GM23338 (cell line): ENCODE data around the gene FLOT2. TPM values are rescaled to one million over a fixed set of nuclear protein-coding genes. Genes with fewer than 3 reads are reported as not detected.

ENCODE experiments used
- ATAC-seq: fragments of 200-7000 bp; cut with Tn5 transposase; 3 replicates; pipeline ENCODE4 v1.9.1; 2020
- DNase-seq: peaks from one replicate; pipeline ENCODE4 v3.0.0-alpha.2; 2015; ENCODE audit warnings: low spot score
- H2AFZ ChIP-seq: fragments of 200-600 bp; sonication (generic); 2 replicates; pipeline ENCODE4 v1.8.0; 2016; ENCODE audit warnings: antibody characterized with exemption, mild to moderate bottlenecking, moderate library complexity
- H3F3A ChIP-seq: fragments of 200-600 bp; sonication (generic); replicated peaks from 2 replicates; pipeline ENCODE4 v1.8.0; 2017; ENCODE audit warnings: antibody characterized with exemption, mixed run types, low read depth
- H3K27ac ChIP-seq: fragments of 200-600 bp; sonication (generic); 2 replicates; pipeline ENCODE4 v1.6.1; 2016; ENCODE audit warnings: low read depth
- H3K27me3 ChIP-seq: fragments of 200-600 bp; sonication (generic); 2 replicates; pipeline ENCODE4 v1.8.0; 2016; ENCODE audit warnings: mild to moderate bottlenecking, mixed run types, moderate library complexity; ENCODE audit not compliant: insufficient read depth
- H3K36me3 ChIP-seq: fragments of 200-600 bp; sonication (generic); 2 replicates; pipeline ENCODE4 v1.8.0; 2016; ENCODE audit warnings: mild to moderate bottlenecking; ENCODE audit not compliant: insufficient read depth
- H3K4me1 ChIP-seq: fragments of 200-600 bp; sonication (generic); 2 replicates; pipeline ENCODE4 v1.8.0; 2016; ENCODE audit warnings: mild to moderate bottlenecking, moderate library complexity; ENCODE audit not compliant: insufficient read depth
- H3K4me2 ChIP-seq: fragments of 200-600 bp; sonication (generic); 2 replicates; pipeline ENCODE4 v1.7.1; 2017; ENCODE audit warnings: mixed run types
- H3K4me3 ChIP-seq: fragments of 200-600 bp; sonication (generic); 2 replicates; pipeline ENCODE4 v1.6.1; 2016; ENCODE audit warnings: mixed run types
- H3K79me2 ChIP-seq: fragments of 200-600 bp; sonication (generic); replicated peaks from 2 replicates; pipeline ENCODE4 v1.8.0; 2017; ENCODE audit warnings: mild to moderate bottlenecking; ENCODE audit not compliant: insufficient read depth
- H3K9me2 ChIP-seq: fragments of 200-600 bp; sonication (generic); 2 replicates; pipeline ENCODE4 v1.8.0; 2017; ENCODE audit not compliant: insufficient read depth
- H4K20me1 ChIP-seq: fragments of 200-600 bp; sonication (generic); replicated peaks from 2 replicates; pipeline ENCODE4 v1.8.0; 2017; ENCODE audit warnings: mild to moderate bottlenecking; ENCODE audit not compliant: insufficient read depth
- H3K27ac Mint-ChIP-seq: 2 replicates; pipeline ENCODE4 v1.8.0; 2020; ENCODE audit warnings: inconsistent platforms, mild to moderate bottlenecking, moderate library complexity, mixed read lengths
- H3K27me3 Mint-ChIP-seq: 3 replicates; pipeline ENCODE4 v1.8.0; 2022; ENCODE audit warnings: low read depth, mild to moderate bottlenecking, moderate library complexity, mixed read lengths, inconsistent platforms; ENCODE audit not compliant: insufficient read depth, poor library complexity
- H3K36me3 Mint-ChIP-seq: 3 replicates; pipeline ENCODE4 v1.8.0; 2021; ENCODE audit warnings: low read depth, mild to moderate bottlenecking, inconsistent platforms, moderate library complexity, mixed read lengths
- H3K4me1 Mint-ChIP-seq: 3 replicates; pipeline ENCODE4 v1.8.0; 2020; ENCODE audit warnings: mild to moderate bottlenecking, inconsistent platforms, mixed read lengths
- H3K4me3 Mint-ChIP-seq: 3 replicates; pipeline ENCODE4 v1.8.0; 2021; ENCODE audit warnings: moderate library complexity, mild to moderate bottlenecking, inconsistent platforms, mixed read lengths
- H3K9me3 Mint-ChIP-seq: 3 replicates; pipeline ENCODE4 v1.8.0; 2020; ENCODE audit warnings: moderate library complexity, mild to moderate bottlenecking, inconsistent platforms, mixed read lengths
- CREB1 ChIP-seq: fragments of 250-450 bp; sonication (Bioruptor Pico); IDR thresholded peaks from 2 replicates; pipeline ENCODE4 v1.5.0; 2020; ENCODE audit warnings: low read depth, mild to moderate bottlenecking, moderate library complexity
- EZH2 ChIP-seq: fragments of 200-600 bp; sonication (generic); IDR thresholded peaks from one replicate; pipeline ENCODE4 v1.8.0; 2017; ENCODE audit warnings: antibody characterized with exemption, mild to moderate bottlenecking, low read depth; ENCODE audit not compliant: unreplicated experiment
- EZH2phosphoT487 ChIP-seq: fragments of 200-600 bp; sonication (generic); IDR thresholded peaks from one replicate; pipeline ENCODE4 v1.8.1; 2018; ENCODE audit warnings: antibody characterized with exemption; ENCODE audit not compliant: unreplicated experiment
- JUNB ChIP-seq: IDR thresholded peaks from one replicate; pipeline ENCODE4 v1.6.1; 2016; ENCODE audit warnings: antibody characterized with exemption; ENCODE audit not compliant: unreplicated experiment
- NANOG ChIP-seq: IDR thresholded peaks from 2 replicates; pipeline ENCODE4 v1.6.1; 2016; ENCODE audit warnings: antibody characterized with exemption, borderline replicate concordance
- POLR2AphosphoS5 ChIP-seq: IDR thresholded peaks from 2 replicates; pipeline ENCODE4 v1.6.1; 2016; ENCODE audit warnings: antibody characterized with exemption, low read depth
- STAT1 ChIP-seq: IDR thresholded peaks from one replicate; pipeline ENCODE4 v1.6.1; 2016; ENCODE audit warnings: antibody characterized with exemption; ENCODE audit not compliant: unreplicated experiment
- ZNF114 ChIP-seq: fragments of 250-450 bp; sonication (Bioruptor Pico); IDR thresholded peaks from 2 replicates; pipeline ENCODE4 v1.5.0; 2020; ENCODE audit warnings: mild to moderate bottlenecking, moderate library complexity
- ZNF331 ChIP-seq: fragments of 250-450 bp; sonication (Bioruptor Pico); IDR thresholded peaks from 2 replicates; pipeline ENCODE4 v1.5.0; 2020; ENCODE audit warnings: low read depth, mild to moderate bottlenecking, moderate library complexity
- polyA plus RNA-seq: library from polyadenylated mRNA; unstranded; fragments of >200 nt; fragmentation: Nextera tagmentation; extraction: Ambion mirVana; gene quantifications from 2 replicates; pipeline ENCODE4 v1.2.1, GENCODE V29; 2016
- total RNA-seq: library from RNA; depleted of rRNA; stranded (reverse); fragments of >200 nt; shearing (Covaris generic); gene quantifications from 2 replicates; pipeline ENCODE4 v1.2.3, GENCODE V29; 2014
- TF ChIP-seq, protein P1 (sequence below): fragments of 250-450 bp; sonication (Bioruptor Pico); IDR thresholded peaks from 2 replicates; pipeline ENCODE4 v1.5.0; 2020; ENCODE audit warnings: mild to moderate bottlenecking, moderate library complexity
- TF ChIP-seq, protein P2 (sequence below): IDR thresholded peaks from one replicate; pipeline ENCODE4 v1.6.1; 2018; ENCODE audit warnings: antibody characterized with exemption; ENCODE audit not compliant: unreplicated experiment
- TF ChIP-seq, protein P3 (sequence below), 2 experiments: fragments of 200-600 bp in 1 of 2; sonication (generic) in 1 of 2; conservative IDR thresholded peaks; 2 replicates each; pipeline versions ENCODE4 v1.5.1 to v1.6.1; 2016 to 2017; ENCODE audit warnings: antibody characterized with exemption in 2 of 2, low read depth in 2 of 2, mild to moderate bottlenecking in 2 of 2, moderate library complexity in 1 of 2

Gene FLOT2
- total and polyA plus RNA-seq, 2 experiments from 2014 or later: 49.8 to 66.1 TPM

DNA sequence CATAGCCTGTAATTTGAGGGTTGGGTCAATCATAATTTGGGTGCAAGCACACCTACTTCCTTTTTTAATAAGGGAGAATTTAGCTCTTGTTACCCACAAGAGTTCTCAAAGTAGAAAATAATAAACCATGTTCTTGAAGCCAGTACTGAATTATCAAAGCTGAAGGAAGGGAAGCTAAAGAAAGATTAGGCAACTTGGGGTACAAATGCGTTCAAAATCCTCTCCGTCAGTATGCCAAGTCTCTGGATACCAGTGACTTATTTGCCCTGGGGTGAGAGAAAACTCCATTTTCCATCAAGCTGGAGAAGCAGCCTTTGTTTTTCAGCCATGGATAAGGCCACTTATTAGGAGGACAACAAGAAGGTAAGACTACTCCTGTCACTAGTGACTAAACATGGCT, 28.8 kb upstream of the FLOT2 start:
- Histone ChIP-seq H3K79me2 (peaks cover 91% of the 10 kb centered on the region), H3K4me2 (no peak overlapping the region), H3F3A (peaks cover 24% of the 10 kb centered on the region), H3K27ac (no peak overlapping the region), H4K20me1 (peaks cover 76% of the 10 kb centered on the region), H3K27me3 (no peaks in the 10 kb centered on the region), H3K9me2 (no peaks in the 10 kb centered on the region), H3K36me3 (peaks cover 46% of the 10 kb centered on the region), H3K4me1 (no peaks in the 10 kb centered on the region), H3K4me3 (no peak overlapping the region), H2AFZ (no peak overlapping the region)
- ATAC-seq (no peak), DNase-seq (no peak)
- Mint-ChIP-seq H3K27ac (no peak overlapping the region), H3K36me3 (peaks cover 70% of the 10 kb centered on the region), H3K4me3 (no peak overlapping the region), H3K4me1 (no peaks in the 10 kb centered on the region), H3K27me3 (no peaks in the 10 kb centered on the region), H3K9me3 (no peaks in the 10 kb centered on the region)
- TF ChIP-seq JUNB (no peak), STAT1 (no peak), EZH2 (no peak), CREB1 (CRISPR knock-in tag) (no peak), ZNF114 (CRISPR knock-in tag) (no peak), NANOG (no peak), POLR2AphosphoS5 (no peak), ZNF331 (CRISPR knock-in tag) (no peak), EZH2phosphoT487 (no peak)
- TF ChIP-seq, protein P1, sequence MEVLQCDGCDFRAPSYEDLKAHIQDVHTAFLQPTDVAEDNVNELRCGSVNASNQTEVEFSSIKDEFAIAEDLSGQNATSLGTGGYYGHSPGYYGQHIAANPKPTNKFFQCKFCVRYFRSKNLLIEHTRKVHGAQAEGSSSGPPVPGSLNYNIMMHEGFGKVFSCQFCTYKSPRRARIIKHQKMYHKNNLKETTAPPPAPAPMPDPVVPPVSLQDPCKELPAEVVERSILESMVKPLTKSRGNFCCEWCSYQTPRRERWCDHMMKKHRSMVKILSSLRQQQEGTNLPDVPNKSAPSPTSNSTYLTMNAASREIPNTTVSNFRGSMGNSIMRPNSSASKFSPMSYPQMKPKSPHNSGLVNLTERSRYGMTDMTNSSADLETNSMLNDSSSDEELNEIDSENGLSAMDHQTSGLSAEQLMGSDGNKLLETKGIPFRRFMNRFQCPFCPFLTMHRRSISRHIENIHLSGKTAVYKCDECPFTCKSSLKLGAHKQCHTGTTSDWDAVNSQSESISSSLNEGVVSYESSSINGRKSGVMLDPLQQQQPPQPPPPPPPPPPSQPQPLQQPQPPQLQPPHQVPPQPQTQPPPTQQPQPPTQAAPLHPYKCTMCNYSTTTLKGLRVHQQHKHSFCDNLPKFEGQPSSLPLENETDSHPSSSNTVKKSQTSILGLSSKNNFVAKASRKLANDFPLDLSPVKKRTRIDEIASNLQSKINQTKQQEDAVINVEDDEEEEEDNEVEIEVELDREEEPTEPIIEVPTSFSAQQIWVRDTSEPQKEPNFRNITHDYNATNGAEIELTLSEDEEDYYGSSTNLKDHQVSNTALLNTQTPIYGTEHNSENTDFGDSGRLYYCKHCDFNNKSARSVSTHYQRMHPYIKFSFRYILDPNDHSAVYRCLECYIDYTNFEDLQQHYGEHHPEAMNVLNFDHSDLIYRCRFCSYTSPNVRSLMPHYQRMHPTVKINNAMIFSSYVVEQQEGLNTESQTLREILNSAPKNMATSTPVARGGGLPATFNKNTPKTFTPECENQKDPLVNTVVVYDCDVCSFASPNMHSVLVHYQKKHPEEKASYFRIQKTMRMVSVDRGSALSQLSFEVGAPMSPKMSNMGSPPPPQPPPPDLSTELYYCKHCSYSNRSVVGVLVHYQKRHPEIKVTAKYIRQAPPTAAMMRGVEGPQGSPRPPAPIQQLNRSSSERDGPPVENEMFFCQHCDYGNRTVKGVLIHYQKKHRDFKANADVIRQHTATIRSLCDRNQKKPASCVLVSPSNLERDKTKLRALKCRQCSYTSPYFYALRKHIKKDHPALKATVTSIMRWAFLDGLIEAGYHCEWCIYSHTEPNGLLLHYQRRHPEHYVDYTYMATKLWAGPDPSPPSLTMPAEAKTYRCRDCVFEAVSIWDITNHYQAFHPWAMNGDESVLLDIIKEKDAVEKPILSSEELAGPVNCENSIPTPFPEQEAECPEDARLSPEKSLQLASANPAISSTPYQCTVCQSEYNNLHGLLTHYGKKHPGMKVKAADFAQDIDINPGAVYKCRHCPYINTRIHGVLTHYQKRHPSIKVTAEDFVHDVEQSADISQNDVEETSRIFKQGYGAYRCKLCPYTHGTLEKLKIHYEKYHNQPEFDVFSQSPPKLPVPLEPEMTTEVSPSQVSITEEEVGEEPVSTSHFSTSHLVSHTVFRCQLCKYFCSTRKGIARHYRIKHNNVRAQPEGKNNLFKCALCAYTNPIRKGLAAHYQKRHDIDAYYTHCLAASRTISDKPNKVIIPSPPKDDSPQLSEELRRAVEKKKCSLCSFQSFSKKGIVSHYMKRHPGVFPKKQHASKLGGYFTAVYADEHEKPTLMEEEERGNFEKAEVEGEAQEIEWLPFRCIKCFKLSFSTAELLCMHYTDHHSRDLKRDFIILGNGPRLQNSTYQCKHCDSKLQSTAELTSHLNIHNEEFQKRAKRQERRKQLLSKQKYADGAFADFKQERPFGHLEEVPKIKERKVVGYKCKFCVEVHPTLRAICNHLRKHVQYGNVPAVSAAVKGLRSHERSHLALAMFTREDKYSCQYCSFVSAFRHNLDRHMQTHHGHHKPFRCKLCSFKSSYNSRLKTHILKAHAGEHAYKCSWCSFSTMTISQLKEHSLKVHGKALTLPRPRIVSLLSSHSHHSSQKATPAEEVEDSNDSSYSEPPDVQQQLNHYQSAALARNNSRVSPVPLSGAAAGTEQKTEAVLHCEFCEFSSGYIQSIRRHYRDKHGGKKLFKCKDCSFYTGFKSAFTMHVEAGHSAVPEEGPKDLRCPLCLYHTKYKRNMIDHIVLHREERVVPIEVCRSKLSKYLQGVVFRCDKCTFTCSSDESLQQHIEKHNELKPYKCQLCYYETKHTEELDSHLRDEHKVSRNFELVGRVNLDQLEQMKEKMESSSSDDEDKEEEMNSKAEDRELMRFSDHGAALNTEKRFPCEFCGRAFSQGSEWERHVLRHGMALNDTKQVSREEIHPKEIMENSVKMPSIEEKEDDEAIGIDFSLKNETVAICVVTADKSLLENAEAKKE (CRISPR knock-in tag): no peak
- TF ChIP-seq, protein P2, sequence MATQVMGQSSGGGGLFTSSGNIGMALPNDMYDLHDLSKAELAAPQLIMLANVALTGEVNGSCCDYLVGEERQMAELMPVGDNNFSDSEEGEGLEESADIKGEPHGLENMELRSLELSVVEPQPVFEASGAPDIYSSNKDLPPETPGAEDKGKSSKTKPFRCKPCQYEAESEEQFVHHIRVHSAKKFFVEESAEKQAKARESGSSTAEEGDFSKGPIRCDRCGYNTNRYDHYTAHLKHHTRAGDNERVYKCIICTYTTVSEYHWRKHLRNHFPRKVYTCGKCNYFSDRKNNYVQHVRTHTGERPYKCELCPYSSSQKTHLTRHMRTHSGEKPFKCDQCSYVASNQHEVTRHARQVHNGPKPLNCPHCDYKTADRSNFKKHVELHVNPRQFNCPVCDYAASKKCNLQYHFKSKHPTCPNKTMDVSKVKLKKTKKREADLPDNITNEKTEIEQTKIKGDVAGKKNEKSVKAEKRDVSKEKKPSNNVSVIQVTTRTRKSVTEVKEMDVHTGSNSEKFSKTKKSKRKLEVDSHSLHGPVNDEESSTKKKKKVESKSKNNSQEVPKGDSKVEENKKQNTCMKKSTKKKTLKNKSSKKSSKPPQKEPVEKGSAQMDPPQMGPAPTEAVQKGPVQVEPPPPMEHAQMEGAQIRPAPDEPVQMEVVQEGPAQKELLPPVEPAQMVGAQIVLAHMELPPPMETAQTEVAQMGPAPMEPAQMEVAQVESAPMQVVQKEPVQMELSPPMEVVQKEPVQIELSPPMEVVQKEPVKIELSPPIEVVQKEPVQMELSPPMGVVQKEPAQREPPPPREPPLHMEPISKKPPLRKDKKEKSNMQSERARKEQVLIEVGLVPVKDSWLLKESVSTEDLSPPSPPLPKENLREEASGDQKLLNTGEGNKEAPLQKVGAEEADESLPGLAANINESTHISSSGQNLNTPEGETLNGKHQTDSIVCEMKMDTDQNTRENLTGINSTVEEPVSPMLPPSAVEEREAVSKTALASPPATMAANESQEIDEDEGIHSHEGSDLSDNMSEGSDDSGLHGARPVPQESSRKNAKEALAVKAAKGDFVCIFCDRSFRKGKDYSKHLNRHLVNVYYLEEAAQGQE: no peak
- TF ChIP-seq, protein P3, sequence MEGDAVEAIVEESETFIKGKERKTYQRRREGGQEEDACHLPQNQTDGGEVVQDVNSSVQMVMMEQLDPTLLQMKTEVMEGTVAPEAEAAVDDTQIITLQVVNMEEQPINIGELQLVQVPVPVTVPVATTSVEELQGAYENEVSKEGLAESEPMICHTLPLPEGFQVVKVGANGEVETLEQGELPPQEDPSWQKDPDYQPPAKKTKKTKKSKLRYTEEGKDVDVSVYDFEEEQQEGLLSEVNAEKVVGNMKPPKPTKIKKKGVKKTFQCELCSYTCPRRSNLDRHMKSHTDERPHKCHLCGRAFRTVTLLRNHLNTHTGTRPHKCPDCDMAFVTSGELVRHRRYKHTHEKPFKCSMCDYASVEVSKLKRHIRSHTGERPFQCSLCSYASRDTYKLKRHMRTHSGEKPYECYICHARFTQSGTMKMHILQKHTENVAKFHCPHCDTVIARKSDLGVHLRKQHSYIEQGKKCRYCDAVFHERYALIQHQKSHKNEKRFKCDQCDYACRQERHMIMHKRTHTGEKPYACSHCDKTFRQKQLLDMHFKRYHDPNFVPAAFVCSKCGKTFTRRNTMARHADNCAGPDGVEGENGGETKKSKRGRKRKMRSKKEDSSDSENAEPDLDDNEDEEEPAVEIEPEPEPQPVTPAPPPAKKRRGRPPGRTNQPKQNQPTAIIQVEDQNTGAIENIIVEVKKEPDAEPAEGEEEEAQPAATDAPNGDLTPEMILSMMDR (conservative IDR thresholded peaks at IDR 0.05; ENCODE audit: low read depth in 2 of 2): no peak
